ENCODE results near the gene ACSF2.

- TF ChIP-seq CTCF (IDR thresholded peaks at IDR 0.05; ENCODE audit: borderline replicate concordance, extremely low read depth, low read length, poor library complexity, severe bottlenecking) (no peak), EZH2 (IDR thresholded peaks at IDR 0.05; ENCODE audit: borderline replicate concordance, low read depth, low read length, severe bottlenecking) (no peak)
Observed at GRCh38 chr17:50424996-50425681, 879 bp upstream of the ACSF2 start.
